CD4-positive, CD25-positive, alpha-beta regulatory T cell (primary cell): Measurements from ENCODE around the gene LIAS. TPM values are rescaled to one million over a fixed set of nuclear protein-coding genes. Genes with fewer than 3 reads are reported as not detected.
A peak's percentile ranks its signal among the peaks of the same experiment; 100 is the strongest.

Experiments used
- ATAC-seq, 2 donors: fragments of 150-1000 bp; cut with Tn5 transposase; one replicate each; pipeline ENCODE4 v1.10.0; 2021; ENCODE audit warnings: low read depth in 2 of 2, moderate number of reproducible peaks in 2 of 2, moderate library complexity in 1 of 2
- DNase-seq, 3 donors: peaks; one replicate each; pipeline versions ENCODE4 v3.0.0 to v3.0.0-alpha.2; 2012 to 2022; ENCODE audit warnings: mixed read lengths in 1 of 3
- H3K27ac ChIP-seq: one replicate; pipeline ENCODE4 v1.7.0; 2013; ENCODE audit warnings: mild to moderate bottlenecking, low read length; ENCODE audit not compliant: insufficient read depth, poor library complexity, severe bottlenecking
- H3K27me3 ChIP-seq: one replicate; pipeline ENCODE4 v1.7.0; 2013; ENCODE audit warnings: low read length; ENCODE audit not compliant: control insufficient read depth, insufficient read depth
- H3K36me3 ChIP-seq: one replicate; pipeline ENCODE4 v1.7.0; 2013; ENCODE audit warnings: mild to moderate bottlenecking, low read length, moderate library complexity; ENCODE audit not compliant: control insufficient read depth, insufficient read depth
- H3K4me1 ChIP-seq: 2 replicates; pipeline ENCODE4 v1.7.0; 2013; ENCODE audit warnings: mild to moderate bottlenecking, low read length; ENCODE audit not compliant: insufficient read depth, control insufficient read depth, poor library complexity, severe bottlenecking
- H3K4me3 ChIP-seq: one replicate; pipeline ENCODE4 v1.7.0; 2013; ENCODE audit warnings: low read depth, mild to moderate bottlenecking, low read length, moderate library complexity
- H3K9me3 ChIP-seq, 2 experiments: 1 replicate in 1 of 2; 2 replicates in 1 of 2; pipeline ENCODE4 v1.7.0; 2013; ENCODE audit warnings: low read length in 2 of 2, mild to moderate bottlenecking in 1 of 2, moderate library complexity in 1 of 2; ENCODE audit not compliant: control insufficient read depth in 2 of 2
- H3K27ac Mint-ChIP-seq, 3 donors: one replicate each; pipeline ENCODE4 v1.8.0; 2020 to 2022; ENCODE audit warnings: mild to moderate bottlenecking in 3 of 3, mixed read lengths in 3 of 3, moderate library complexity in 2 of 3
- H3K27me3 Mint-ChIP-seq: one replicate; pipeline ENCODE4 v1.8.0; 2022; ENCODE audit warnings: mild to moderate bottlenecking, mixed read lengths
- H3K36me3 Mint-ChIP-seq: one replicate; pipeline ENCODE4 v1.8.0; 2020; ENCODE audit warnings: mixed read lengths
- H3K4me1 Mint-ChIP-seq, 4 donors: one replicate each; pipeline ENCODE4 v1.8.0; 2020 to 2022; ENCODE audit warnings: mixed read lengths in 4 of 4, mild to moderate bottlenecking in 1 of 4
- H3K4me3 Mint-ChIP-seq, 4 donors: one replicate each; pipeline ENCODE4 v1.8.0; 2020 to 2022; ENCODE audit warnings: mild to moderate bottlenecking in 4 of 4, mixed read lengths in 4 of 4, moderate library complexity in 3 of 4
- H3K9me3 Mint-ChIP-seq, 7 donors: one replicate each; pipeline ENCODE4 v1.8.0; 2020 to 2022; ENCODE audit warnings: mixed read lengths in 7 of 7, mild to moderate bottlenecking in 3 of 7, moderate library complexity in 2 of 7
- polyA plus RNA-seq, 4 donors: library from polyadenylated mRNA; unstranded; fragments of 300-500 nt; fragmentation: Illumina TruSeq; gene quantifications; one replicate each; pipeline ENCODE4 v1.2.3, GENCODE V29; 2021
- total RNA-seq: library from RNA; stranded (reverse); gene quantifications from one replicate; pipeline ENCODE4 v1.2.3, GENCODE V29; 2022

LIAS gene
- total and polyA plus RNA-seq, 5 donors from 2014 or later, result 10.6 to 13.6 (median 12.2) TPM

GRCh38 chr4:39427520-39428114, 31.2 kb upstream of the LIAS start:
- Histone ChIP-seq H3K4me3 (no peak overlapping the region), H3K27me3 (no peaks in the 10 kb centered on the region), H3K4me1 (no peaks in the 10 kb centered on the region)

GRCh38 chr4:39429476-39430334, 29.2 kb upstream of the LIAS start:
- H3K4me1 ChIP-seq, result no peaks in the 10 kb centered on the region
- Mint-ChIP-seq H3K27ac (no peak overlapping the region), H3K4me3 (no peak overlapping the region), H3K4me1 (no peaks in the 10 kb centered on the region), H3K9me3 (no peaks in the 10 kb centered on the region), H3K36me3 (no peaks in the 10 kb centered on the region), H3K27me3 (peaks cover 10% of the 10 kb centered on the region)
- ATAC-seq (no peak), DNase-seq (no peak)
- H3K4me3 ChIP-seq, result no peak overlapping the region
- no peak overlapping the region for H3K27ac ChIP-seq
- no peaks in the 10 kb centered on the region for H3K36me3 ChIP-seq
- no peaks in the 10 kb centered on the region for H3K27me3 ChIP-seq
- H3K9me3 ChIP-seq, result no peaks in the 10 kb centered on the region

More at GRCh38 chr4:39427520-39428114, 31.2 kb upstream of the LIAS start:
- no peaks in the 10 kb centered on the region for H3K36me3 ChIP-seq
- Mint-ChIP-seq H3K36me3 (no peaks in the 10 kb centered on the region), H3K4me1 (no peaks in the 10 kb centered on the region), H3K27me3 (peaks cover 5% of the 10 kb centered on the region), H3K4me3 (no peak overlapping the region), H3K27ac (no peak overlapping the region), H3K9me3 (no peaks in the 10 kb centered on the region)
- no peaks in the 10 kb centered on the region for H3K9me3 ChIP-seq
- no peak overlapping the region for H3K27ac ChIP-seq
- ATAC-seq, result no peak
- no peak for DNase-seq

GRCh38 chr4:39433878-39434492, 24.9 kb upstream of the LIAS start:
- no peaks in the 10 kb centered on the region for H3K4me1 ChIP-seq
- H3K27me3 ChIP-seq, result no peaks in the 10 kb centered on the region
- H3K36me3 ChIP-seq, result no peaks in the 10 kb centered on the region
- Mint-ChIP-seq H3K36me3 (no peaks in the 10 kb centered on the region), H3K4me1 (no peaks in the 10 kb centered on the region), H3K4me3 (no peak overlapping the region), H3K27me3 (peaks cover 20% of the 10 kb centered on the region), H3K27ac (no peak overlapping the region), H3K9me3 (no peaks in the 10 kb centered on the region)
- no peak overlapping the region for H3K27ac ChIP-seq
- H3K9me3 ChIP-seq, result no peaks in the 10 kb centered on the region
- H3K4me3 ChIP-seq, result no peak overlapping the region
- ATAC-seq, result no peak
- no peak for DNase-seq

DNA sequence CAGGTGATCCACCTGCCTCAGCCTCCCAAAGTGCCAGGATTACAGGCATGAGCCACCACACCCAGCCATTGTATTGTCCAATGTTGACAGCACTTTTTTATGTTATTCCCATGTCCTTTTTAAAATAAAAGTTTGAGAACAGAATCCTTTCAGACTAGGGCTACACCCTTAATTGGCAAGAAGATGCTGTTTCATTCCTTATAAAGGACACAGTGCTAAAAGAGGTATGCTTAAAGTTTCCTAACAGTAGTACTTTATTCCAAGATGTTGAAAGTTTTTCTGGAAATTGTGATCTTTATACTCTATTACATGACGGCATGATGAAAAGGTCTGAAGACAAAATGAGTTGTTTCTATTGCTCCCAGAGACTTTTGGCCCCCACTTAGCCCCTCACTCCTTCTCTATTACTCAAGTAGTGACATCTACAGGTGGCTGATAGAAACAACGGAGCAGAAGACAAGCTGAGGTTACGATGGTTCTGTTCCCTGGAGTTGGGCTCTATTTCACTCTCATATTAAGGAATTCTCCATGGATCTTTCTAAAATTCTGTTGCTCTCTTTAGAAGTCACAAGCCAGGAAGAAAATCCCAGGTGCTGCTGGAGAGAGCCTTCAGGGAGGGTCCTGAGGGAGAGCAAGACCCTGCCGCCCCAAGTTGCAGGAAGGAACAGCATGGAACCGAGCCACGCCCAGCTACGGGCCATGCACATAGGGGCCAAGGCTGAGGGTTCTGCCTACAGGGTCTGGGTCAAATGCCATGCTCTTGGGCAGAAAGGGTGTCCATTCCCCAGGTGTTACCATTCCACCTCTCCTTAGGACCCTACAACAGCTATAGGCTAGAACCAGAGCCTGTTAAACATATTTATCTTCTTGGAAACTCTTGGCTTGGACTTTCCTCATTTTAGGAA, 22.9 kb upstream of the LIAS start:
- DNase-seq (no peak), ATAC-seq (no peak)
- Mint-ChIP-seq H3K27me3 (peaks cover 20% of the 10 kb centered on the region), H3K4me3 (no peak overlapping the region), H3K9me3 (no peaks in the 10 kb centered on the region), H3K4me1 (no peaks in the 10 kb centered on the region), H3K27ac (no peak overlapping the region), H3K36me3 (no peaks in the 10 kb centered on the region)
- H3K27ac ChIP-seq, result no peak overlapping the region
- no peak overlapping the region for H3K4me3 ChIP-seq
- no peaks in the 10 kb centered on the region for H3K9me3 ChIP-seq
- H3K4me1 ChIP-seq, result no peaks in the 10 kb centered on the region
- no peaks in the 10 kb centered on the region for H3K36me3 ChIP-seq
- no peaks in the 10 kb centered on the region for H3K27me3 ChIP-seq

DNA sequence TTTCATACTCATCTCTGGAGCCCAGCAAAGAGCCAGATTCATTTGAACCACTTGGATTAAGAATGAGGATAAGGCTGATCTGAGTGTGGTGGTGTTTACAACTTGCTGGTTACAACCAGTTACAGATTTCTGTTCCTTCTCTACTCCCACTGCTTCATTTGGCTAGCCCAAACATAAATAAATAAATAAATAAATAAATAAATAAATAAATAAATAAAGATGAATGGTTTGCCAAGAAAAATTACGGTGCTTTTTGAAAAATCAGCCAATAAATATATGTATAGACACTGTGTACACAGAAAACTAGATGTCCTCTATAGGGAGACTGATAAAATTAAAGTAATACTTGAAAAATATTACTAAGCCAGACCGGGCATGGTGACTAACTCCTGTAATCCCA, 17.3 kb upstream of the LIAS start:
- Histone ChIP-seq H3K27me3 (no peaks in the 10 kb centered on the region), H3K9me3 (no peaks in the 10 kb centered on the region), H3K27ac (no peak overlapping the region), H3K4me3 (no peak overlapping the region), H3K4me1 (no peaks in the 10 kb centered on the region), H3K36me3 (no peaks in the 10 kb centered on the region)
- peaks cover 8% of the 10 kb centered on the region for H3K27me3 Mint-ChIP-seq
- H3K9me3 Mint-ChIP-seq, result no peaks in the 10 kb centered on the region
- DNase-seq (no peak), ATAC-seq (no peak)
- H3K27ac Mint-ChIP-seq, result no peak overlapping the region
- no peaks in the 10 kb centered on the region for H3K36me3 Mint-ChIP-seq
- no peak overlapping the region for H3K4me3 Mint-ChIP-seq
- peaks cover 0 to 5% (median 0%) of the 10 kb centered on the region in 4 donors for H3K4me1 Mint-ChIP-seq

DNA sequence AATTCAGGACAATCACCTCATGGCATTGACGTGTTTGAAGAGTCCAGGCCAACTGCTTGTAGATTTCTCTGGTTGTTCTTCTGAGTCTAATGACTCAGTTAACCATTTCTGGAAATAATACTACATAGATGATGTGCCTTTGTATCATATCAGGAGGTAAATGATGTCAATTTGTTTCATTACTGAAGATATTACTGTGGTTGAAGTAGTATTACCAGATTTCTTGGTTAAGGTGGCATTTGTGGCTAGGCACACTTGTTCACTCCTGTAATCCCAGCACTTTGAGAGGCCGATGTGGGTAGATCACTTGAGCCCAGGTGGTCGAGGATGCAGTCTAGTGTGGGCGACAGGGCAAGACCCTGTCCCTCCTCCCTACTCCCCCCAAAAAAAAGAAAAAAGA, 15.9 kb upstream of the LIAS start:
- no peak for ATAC-seq
- H3K9me3 Mint-ChIP-seq, result no peaks in the 10 kb centered on the region

GRCh38 chr4:39446483-39446841, 12.4 kb upstream of the LIAS start:
- H3K4me1 ChIP-seq, result peaks cover 9% of the 10 kb centered on the region
- H3K4me3 ChIP-seq, result no peak overlapping the region
- Mint-ChIP-seq H3K4me1 (peaks cover 5 to 11% (median 7%) of the 10 kb centered on the region in 4 donors), H3K36me3 (no peaks in the 10 kb centered on the region), H3K27me3 (no peaks in the 10 kb centered on the region), H3K27ac (peak overlapping the region in 1 of 3 donors; percentile 41), H3K4me3 (peak overlapping the region; percentile 48 to 89 (median 68)), H3K9me3 (no peaks in the 10 kb centered on the region)
- DNase-seq (no peak), ATAC-seq (no peak)
- H3K9me3 ChIP-seq, result no peaks in the 10 kb centered on the region
- H3K36me3 ChIP-seq, result peaks cover 3% of the 10 kb centered on the region
- peak overlapping the region; percentile 44 for H3K27ac ChIP-seq
- H3K27me3 ChIP-seq, result no peaks in the 10 kb centered on the region

More for the DNA sequence above, 15.9 kb upstream of the LIAS start:
- no peak overlapping the region for H3K27ac Mint-ChIP-seq
- H3K4me1 ChIP-seq, result peaks cover 9% of the 10 kb centered on the region
- no peaks in the 10 kb centered on the region for H3K27me3 Mint-ChIP-seq
- H3K4me3 ChIP-seq, result no peak overlapping the region
- no peaks in the 10 kb centered on the region for H3K27me3 ChIP-seq
- no peaks in the 10 kb centered on the region for H3K36me3 Mint-ChIP-seq
- no peaks in the 10 kb centered on the region for H3K9me3 ChIP-seq
- H3K36me3 ChIP-seq, result no peaks in the 10 kb centered on the region
- H3K4me3 Mint-ChIP-seq, result no peak overlapping the region
- no peak for DNase-seq
- H3K4me1 Mint-ChIP-seq, result peaks cover 4 to 6% (median 5%) of the 10 kb centered on the region in 4 donors
- no peak overlapping the region for H3K27ac ChIP-seq
